ENCODE measurements around the gene TSEN54. TPM values are rescaled to one million over a fixed set of nuclear protein-coding genes. Genes with fewer than 3 reads are reported as not detected.

TSEN54 gene
- polyA plus RNA-seq, 1 experiment, result 17.9 TPM

GRCh38 chr17:75570772-75571171, 54.4 kb downstream of the TSEN54 start:
- Histone ChIP-seq H3K27me3 (ENCODE audit: control insufficient read depth, insufficient read depth, low read length) (peaks cover 5% of the 10 kb centered on the region; the same call in 1 of the 2 replicates), H3K4me3 (ENCODE audit: low read depth, low read length) (no peak overlapping the region), H3K36me3 (ENCODE audit: control insufficient read depth, insufficient read depth, low read length) (no peaks in the 10 kb centered on the region)
- TF ChIP-seq CTCF (IDR thresholded peaks at IDR 0.05; ENCODE audit: insufficient read depth, low read depth, low read length), result no peak
- no peak for DNase-seq (ENCODE audit: low read depth)
- CTCF ChIA-PET, result interaction anchor here (0.5 to 1.4 kb wide), 3 partner anchors 11 to 300 kb away, joined by 3 to 5 read pairs (median 3); no protein-coding TSS in a partner anchor
- POLR2A ChIA-PET, result no interaction called here

GRCh38 chr17:75571197-75571884, 55.0 kb downstream of the TSEN54 start:
- no peak for TF ChIP-seq CTCF (IDR thresholded peaks at IDR 0.05; ENCODE audit: insufficient read depth, low read depth, low read length)
- no peak for DNase-seq (ENCODE audit: low read depth)
- CTCF ChIA-PET, result interaction anchor here (0.5 to 1.4 kb wide), 3 partner anchors 10 to 301 kb away, joined by 3 to 5 read pairs (median 3); no protein-coding TSS in a partner anchor

GRCh38 chr17:75571885-75572215, 55.5 kb downstream of the TSEN54 start:
- TF ChIP-seq CTCF (IDR thresholded peaks at IDR 0.05; ENCODE audit: insufficient read depth, low read depth, low read length), result no peak
- CTCF ChIA-PET, result interaction anchor here (0.9 to 1.4 kb wide), 2 partner anchors 10 to 16 kb away, joined by 3 to 5 read pairs; no protein-coding TSS in a partner anchor
- Histone ChIP-seq H3K36me3 (ENCODE audit: control insufficient read depth, insufficient read depth, low read length) (no peaks in the 10 kb centered on the region), H3K27me3 (ENCODE audit: control insufficient read depth, insufficient read depth, low read length) (peaks cover 5% of the 10 kb centered on the region; the same call in 1 of the 2 replicates), H3K4me3 (ENCODE audit: low read depth, low read length) (no peak overlapping the region)
- no peak for DNase-seq (ENCODE audit: low read depth)
- POLR2A ChIA-PET, result no interaction called here

More at GRCh38 chr17:75571197-75571884, 55.0 kb downstream of the TSEN54 start:
- Histone ChIP-seq H3K36me3 (ENCODE audit: control insufficient read depth, insufficient read depth, low read length) (no peaks in the 10 kb centered on the region), H3K27me3 (ENCODE audit: control insufficient read depth, insufficient read depth, low read length) (peaks cover 5% of the 10 kb centered on the region; the same call in 1 of the 2 replicates), H3K4me3 (ENCODE audit: low read depth, low read length) (no peak overlapping the region)
- POLR2A ChIA-PET, result no interaction called here

- Histone ChIP-seq H3K4me3 (ENCODE audit: low read depth, low read length) (no peak overlapping the region), H3K36me3 (ENCODE audit: control insufficient read depth, insufficient read depth, low read length) (no peaks in the 10 kb centered on the region), H3K27me3 (ENCODE audit: control insufficient read depth, insufficient read depth, low read length) (peaks cover 3% of the 10 kb centered on the region; the same call in 1 of the 2 replicates)
- CTCF ChIA-PET, result no interaction called here
- POLR2A ChIA-PET, result no interaction called here
- no peak for TF ChIP-seq CTCF (IDR thresholded peaks at IDR 0.05; ENCODE audit: insufficient read depth, low read depth, low read length)
- DNase-seq (ENCODE audit: low read depth), result no peak
Observed at GRCh38 chr17:75572713-75573539, 56.6 kb downstream of the TSEN54 start.

- ChIA-PET CTCF (no interaction called here), POLR2A (no interaction called here)
- no peak for TF ChIP-seq CTCF (IDR thresholded peaks at IDR 0.05; ENCODE audit: insufficient read depth, low read depth, low read length)
Observed at GRCh38 chr17:75573540-75573957, 57.2 kb downstream of the TSEN54 start.

More at GRCh38 chr17:75573540-75573957, 57.2 kb downstream of the TSEN54 start:
- H3K4me3 ChIP-seq (ENCODE audit: low read depth, low read length), result no peak overlapping the region
- no peak for DNase-seq (ENCODE audit: low read depth)
- 0 out of 2 replicates have a peak, but pooled peaks cover 1% of the 10 kb centered on the region for H3K27me3 ChIP-seq (ENCODE audit: control insufficient read depth, insufficient read depth, low read length)
- no peaks in the 10 kb centered on the region for H3K36me3 ChIP-seq (ENCODE audit: control insufficient read depth, insufficient read depth, low read length)
